ENCODE measurements around the gene ADO.

The ADO gene

DNA sequence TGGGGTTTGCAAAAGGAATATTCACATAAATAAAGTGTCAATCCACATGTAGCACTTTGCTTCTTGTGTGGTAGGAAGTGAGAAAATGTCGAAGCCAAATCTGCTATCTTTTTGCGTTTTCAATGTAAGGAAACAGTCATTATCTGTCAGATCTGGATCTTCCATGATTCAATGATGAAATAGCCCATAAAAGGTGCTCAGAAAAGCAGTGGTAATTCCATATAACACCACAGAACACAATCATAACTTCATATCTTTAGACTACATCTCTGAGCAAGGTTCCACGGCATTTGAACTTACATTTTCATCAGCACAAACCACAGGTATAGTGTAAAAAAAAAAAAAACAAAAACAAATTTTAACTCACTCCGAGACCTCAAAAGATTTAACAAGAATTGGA lies 51.5 kb downstream of the ADO start:
- TF ChIP-seq, protein P1, sequence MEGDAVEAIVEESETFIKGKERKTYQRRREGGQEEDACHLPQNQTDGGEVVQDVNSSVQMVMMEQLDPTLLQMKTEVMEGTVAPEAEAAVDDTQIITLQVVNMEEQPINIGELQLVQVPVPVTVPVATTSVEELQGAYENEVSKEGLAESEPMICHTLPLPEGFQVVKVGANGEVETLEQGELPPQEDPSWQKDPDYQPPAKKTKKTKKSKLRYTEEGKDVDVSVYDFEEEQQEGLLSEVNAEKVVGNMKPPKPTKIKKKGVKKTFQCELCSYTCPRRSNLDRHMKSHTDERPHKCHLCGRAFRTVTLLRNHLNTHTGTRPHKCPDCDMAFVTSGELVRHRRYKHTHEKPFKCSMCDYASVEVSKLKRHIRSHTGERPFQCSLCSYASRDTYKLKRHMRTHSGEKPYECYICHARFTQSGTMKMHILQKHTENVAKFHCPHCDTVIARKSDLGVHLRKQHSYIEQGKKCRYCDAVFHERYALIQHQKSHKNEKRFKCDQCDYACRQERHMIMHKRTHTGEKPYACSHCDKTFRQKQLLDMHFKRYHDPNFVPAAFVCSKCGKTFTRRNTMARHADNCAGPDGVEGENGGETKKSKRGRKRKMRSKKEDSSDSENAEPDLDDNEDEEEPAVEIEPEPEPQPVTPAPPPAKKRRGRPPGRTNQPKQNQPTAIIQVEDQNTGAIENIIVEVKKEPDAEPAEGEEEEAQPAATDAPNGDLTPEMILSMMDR (IDR thresholded peaks at IDR 0.05; ENCODE audit: poor library complexity, severe bottlenecking) = no peak
- ATAC-seq (ENCODE audit: low read depth) = no peak

More for the DNA sequence above, 51.5 kb downstream of the ADO start:
- DNase-seq (ENCODE audit: low spot score) = no peak
- Histone ChIP-seq H3K9me3 (ENCODE audit: severe bottlenecking) (no peaks in the 10 kb centered on the region), H3K4me1 (ENCODE audit: insufficient read depth, poor library complexity, severe bottlenecking) (no peaks in the 10 kb centered on the region), H3K27me3 (ENCODE audit: insufficient read depth, poor library complexity, severe bottlenecking) (peaks cover 5% of the 10 kb centered on the region), H3K4me3 (ENCODE audit: severe bottlenecking) (no peak overlapping the region), H3K36me3 (ENCODE audit: low read depth) (no peaks in the 10 kb centered on the region), H3K27ac (ENCODE audit: poor library complexity, severe bottlenecking) (no peak overlapping the region)

Data from RWPE2 (cell line).